ENCODE data around the gene TMEM269. TPM values are rescaled to one million over a fixed set of nuclear protein-coding genes. Genes with fewer than 3 reads are reported as not detected.

TMEM269 gene
- total and polyA plus RNA-seq, 10 of the 15 experiments (the other 5 are each of a cell fraction or from before 2014, with no cell fraction given) = 0.02 to 0.26 (median 0.06) TPM; not detected in 2

DNA sequence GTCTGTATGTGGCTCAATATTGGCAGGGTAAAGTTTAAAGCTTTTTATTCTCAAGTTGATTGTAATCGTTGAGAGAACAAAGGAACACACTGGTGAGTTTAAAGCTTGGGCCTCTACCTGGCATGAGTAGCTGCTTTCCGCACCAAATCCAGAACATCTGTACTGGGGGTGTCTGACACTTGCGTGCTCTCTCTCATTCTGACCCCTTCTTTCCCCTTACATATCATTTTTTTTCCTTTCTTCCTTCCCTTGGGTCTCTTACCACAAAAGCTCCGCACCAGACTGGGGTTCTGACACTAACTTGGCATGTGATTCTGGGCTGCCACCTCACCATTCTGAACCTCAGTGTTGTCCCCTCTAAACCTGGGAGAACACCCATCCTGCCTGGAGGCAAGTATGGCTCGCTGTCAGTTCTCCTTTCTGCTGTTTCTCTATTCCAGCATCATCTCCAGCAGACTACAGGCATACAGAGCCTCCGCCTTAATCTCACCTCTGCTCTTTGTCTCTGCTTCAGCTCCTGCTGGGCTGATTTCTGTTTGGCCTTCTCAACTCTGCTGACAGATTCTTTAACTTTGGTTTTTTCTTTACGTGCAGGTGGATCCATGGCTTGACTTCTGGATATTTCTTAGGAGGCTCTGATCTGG lies 31.3 kb downstream of the TMEM269 start:
- Histone ChIP-seq H3K27ac (ENCODE audit: control insufficient read depth, insufficient read depth) (peak overlapping the region; percentile 81), H3K4me2 (ENCODE audit: control insufficient read depth, insufficient read depth) (peak overlapping the region; percentile 95), H3K9me3 (replicated peaks; ENCODE audit: control insufficient read depth, insufficient read depth, low read length) (no peaks in the 10 kb centered on the region), H2AFZ (ENCODE audit: control insufficient read depth, low read depth, low read length) (peak overlapping the region; percentile 81), H4K20me1 (ENCODE audit: control insufficient read depth, insufficient read depth) (no peaks in the 10 kb centered on the region), H3K79me2 (ENCODE audit: control insufficient read depth, insufficient read depth, low read length) (peaks cover 2% of the 10 kb centered on the region; the same call in 1 of the 2 replicates), H3K36me3 (ENCODE audit: control insufficient read depth in 2 of 2, insufficient read depth in 2 of 2, low read length in 1 of 2) (no peaks in the 10 kb centered on the region), H3K27me3 (replicated peaks in 1 of 2; ENCODE audit: control insufficient read depth in 2 of 2, insufficient read depth in 2 of 2, low read length in 1 of 2) (no peaks in the 10 kb centered on the region), H3K4me1 (ENCODE audit: control insufficient read depth, insufficient read depth, low read length) (peaks cover 4% of the 10 kb centered on the region; the same call in 1 of the 2 replicates), H3K9ac (ENCODE audit: control insufficient read depth, insufficient read depth, low read length) (peak overlapping the region; percentile 80), H3K4me3 (peak overlapping the region; percentile 75)
- WGBS (ENCODE audit: insufficient coverage, insufficient replicate concordance, low lambda C conversion rate, missing lambda C conversion rate) = 46% methylated on average over 7 of the region's 7 CpGs
- ATAC-seq (peak; percentile 22), DNase-seq (ENCODE audit: low read depth, low spot score) (no peak), FAIRE-seq (no peak)
- intact Hi-C loops (cut with micrococcal nuclease; ENCODE audit: unreplicated experiment) (loop anchor here (2.0 kb wide), 1 partner anchor 49 kb away; the partner anchor contains the start of genes C1orf50 and P3H1), in situ Hi-C loops (cut with MboI) (no loop called here)
- ChIA-PET RAD21 (ENCODE audit: unreplicated experiment) (interaction anchor here (0.9 to 2.9 kb wide), 8 partner anchors 13 to 257 kb away, joined by 3 to 20 read pairs (median 4); partner anchors contain the start of genes C1orf50, P3H1 and ZNF691), SMC1A (ENCODE audit: uncharacterized antibody, unreplicated experiment) (interaction anchor here (0.9 to 3.0 kb wide), 9 partner anchors 8 to 259 kb away, joined by 3 to 27 read pairs (median 6); partner anchors contain the start of genes C1orf50 and ZNF691), CTCF (interaction anchor here (0.7 to 2.9 kb wide), 11 partner anchors 10 to 335 kb away, joined by 3 to 16 read pairs (median 5); partner anchors contain the start of genes C1orf50, P3H1 and ZNF691), POLR2A (interaction anchor here (0.5 to 2.9 kb wide), 8 partner anchors 9 to 117 kb away, joined by 3 to 19 read pairs (median 5); partner anchors contain the start of genes C1orf50, P3H1 and ZNF691)
- TSS peak; percentile 81 for BruUV-seq (replicated peaks)
- TF ChIP-seq, protein P1, sequence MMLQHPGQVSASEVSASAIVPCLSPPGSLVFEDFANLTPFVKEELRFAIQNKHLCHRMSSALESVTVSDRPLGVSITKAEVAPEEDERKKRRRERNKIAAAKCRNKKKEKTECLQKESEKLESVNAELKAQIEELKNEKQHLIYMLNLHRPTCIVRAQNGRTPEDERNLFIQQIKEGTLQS (IDR thresholded peaks at IDR 0.05; ENCODE audit: borderline replicate concordance, extremely low read depth, low read depth, low read length) = no peak
- TF ChIP-seq HDGF (IDR thresholded peaks at IDR 0.05) = no peak
- TF ChIP-seq, protein P2, sequence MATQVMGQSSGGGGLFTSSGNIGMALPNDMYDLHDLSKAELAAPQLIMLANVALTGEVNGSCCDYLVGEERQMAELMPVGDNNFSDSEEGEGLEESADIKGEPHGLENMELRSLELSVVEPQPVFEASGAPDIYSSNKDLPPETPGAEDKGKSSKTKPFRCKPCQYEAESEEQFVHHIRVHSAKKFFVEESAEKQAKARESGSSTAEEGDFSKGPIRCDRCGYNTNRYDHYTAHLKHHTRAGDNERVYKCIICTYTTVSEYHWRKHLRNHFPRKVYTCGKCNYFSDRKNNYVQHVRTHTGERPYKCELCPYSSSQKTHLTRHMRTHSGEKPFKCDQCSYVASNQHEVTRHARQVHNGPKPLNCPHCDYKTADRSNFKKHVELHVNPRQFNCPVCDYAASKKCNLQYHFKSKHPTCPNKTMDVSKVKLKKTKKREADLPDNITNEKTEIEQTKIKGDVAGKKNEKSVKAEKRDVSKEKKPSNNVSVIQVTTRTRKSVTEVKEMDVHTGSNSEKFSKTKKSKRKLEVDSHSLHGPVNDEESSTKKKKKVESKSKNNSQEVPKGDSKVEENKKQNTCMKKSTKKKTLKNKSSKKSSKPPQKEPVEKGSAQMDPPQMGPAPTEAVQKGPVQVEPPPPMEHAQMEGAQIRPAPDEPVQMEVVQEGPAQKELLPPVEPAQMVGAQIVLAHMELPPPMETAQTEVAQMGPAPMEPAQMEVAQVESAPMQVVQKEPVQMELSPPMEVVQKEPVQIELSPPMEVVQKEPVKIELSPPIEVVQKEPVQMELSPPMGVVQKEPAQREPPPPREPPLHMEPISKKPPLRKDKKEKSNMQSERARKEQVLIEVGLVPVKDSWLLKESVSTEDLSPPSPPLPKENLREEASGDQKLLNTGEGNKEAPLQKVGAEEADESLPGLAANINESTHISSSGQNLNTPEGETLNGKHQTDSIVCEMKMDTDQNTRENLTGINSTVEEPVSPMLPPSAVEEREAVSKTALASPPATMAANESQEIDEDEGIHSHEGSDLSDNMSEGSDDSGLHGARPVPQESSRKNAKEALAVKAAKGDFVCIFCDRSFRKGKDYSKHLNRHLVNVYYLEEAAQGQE (IDR thresholded peaks at IDR 0.05; ENCODE audit: low read depth, low read length) = no peak
- TF ChIP-seq EP300 (IDR thresholded peaks at IDR 0.05; ENCODE audit: borderline replicate concordance in 1 of 2, control insufficient read depth in 1 of 2, low read depth in 2 of 2, low read length in 2 of 2) = no peak
- no peak for TF ChIP-seq CHD2 (IDR thresholded peaks at IDR 0.05; ENCODE audit: borderline replicate concordance, low read depth, low read length)
- no peak for TF ChIP-seq NRF1 (conservative IDR thresholded peaks at IDR 0.05; ENCODE audit: low read depth, low read length)
- TF ChIP-seq, protein P3, sequence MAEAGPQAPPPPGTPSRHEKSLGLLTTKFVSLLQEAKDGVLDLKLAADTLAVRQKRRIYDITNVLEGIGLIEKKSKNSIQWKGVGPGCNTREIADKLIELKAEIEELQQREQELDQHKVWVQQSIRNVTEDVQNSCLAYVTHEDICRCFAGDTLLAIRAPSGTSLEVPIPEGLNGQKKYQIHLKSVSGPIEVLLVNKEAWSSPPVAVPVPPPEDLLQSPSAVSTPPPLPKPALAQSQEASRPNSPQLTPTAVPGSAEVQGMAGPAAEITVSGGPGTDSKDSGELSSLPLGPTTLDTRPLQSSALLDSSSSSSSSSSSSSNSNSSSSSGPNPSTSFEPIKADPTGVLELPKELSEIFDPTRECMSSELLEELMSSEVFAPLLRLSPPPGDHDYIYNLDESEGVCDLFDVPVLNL (IDR thresholded peaks at IDR 0.05; ENCODE audit: low read depth, low read length) = no peak
- TF ChIP-seq, protein P4, sequence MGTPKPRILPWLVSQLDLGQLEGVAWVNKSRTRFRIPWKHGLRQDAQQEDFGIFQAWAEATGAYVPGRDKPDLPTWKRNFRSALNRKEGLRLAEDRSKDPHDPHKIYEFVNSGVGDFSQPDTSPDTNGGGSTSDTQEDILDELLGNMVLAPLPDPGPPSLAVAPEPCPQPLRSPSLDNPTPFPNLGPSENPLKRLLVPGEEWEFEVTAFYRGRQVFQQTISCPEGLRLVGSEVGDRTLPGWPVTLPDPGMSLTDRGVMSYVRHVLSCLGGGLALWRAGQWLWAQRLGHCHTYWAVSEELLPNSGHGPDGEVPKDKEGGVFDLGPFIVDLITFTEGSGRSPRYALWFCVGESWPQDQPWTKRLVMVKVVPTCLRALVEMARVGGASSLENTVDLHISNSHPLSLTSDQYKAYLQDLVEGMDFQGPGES (IDR thresholded peaks at IDR 0.05) = no peak
- TF ChIP-seq, protein P5, sequence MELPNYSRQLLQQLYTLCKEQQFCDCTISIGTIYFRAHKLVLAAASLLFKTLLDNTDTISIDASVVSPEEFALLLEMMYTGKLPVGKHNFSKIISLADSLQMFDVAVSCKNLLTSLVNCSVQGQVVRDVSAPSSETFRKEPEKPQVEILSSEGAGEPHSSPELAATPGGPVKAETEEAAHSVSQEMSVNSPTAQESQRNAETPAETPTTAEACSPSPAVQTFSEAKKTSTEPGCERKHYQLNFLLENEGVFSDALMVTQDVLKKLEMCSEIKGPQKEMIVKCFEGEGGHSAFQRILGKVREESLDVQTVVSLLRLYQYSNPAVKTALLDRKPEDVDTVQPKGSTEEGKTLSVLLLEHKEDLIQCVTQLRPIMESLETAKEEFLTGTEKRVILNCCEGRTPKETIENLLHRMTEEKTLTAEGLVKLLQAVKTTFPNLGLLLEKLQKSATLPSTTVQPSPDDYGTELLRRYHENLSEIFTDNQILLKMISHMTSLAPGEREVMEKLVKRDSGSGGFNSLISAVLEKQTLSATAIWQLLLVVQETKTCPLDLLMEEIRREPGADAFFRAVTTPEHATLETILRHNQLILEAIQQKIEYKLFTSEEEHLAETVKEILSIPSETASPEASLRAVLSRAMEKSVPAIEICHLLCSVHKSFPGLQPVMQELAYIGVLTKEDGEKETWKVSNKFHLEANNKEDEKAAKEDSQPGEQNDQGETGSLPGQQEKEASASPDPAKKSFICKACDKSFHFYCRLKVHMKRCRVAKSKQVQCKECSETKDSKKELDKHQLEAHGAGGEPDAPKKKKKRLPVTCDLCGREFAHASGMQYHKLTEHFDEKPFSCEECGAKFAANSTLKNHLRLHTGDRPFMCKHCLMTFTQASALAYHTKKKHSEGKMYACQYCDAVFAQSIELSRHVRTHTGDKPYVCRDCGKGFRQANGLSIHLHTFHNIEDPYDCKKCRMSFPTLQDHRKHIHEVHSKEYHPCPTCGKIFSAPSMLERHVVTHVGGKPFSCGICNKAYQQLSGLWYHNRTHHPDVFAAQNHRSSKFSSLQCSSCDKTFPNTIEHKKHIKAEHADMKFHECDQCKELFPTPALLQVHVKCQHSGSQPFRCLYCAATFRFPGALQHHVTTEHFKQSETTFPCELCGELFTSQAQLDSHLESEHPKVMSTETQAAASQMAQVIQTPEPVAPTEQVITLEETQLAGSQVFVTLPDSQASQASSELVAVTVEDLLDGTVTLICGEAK (IDR thresholded peaks at IDR 0.05; ENCODE audit: borderline replicate concordance) = no peak
- no peak for TF ChIP-seq SPI1 (IDR thresholded peaks at IDR 0.05; ENCODE audit: borderline replicate concordance, insufficient read depth, low read depth, low read length)

Data from GM12878 (cell line).